H7 (cell line): ENCODE results near the gene PNCK. TPM values are rescaled to one million over a fixed set of nuclear protein-coding genes. Genes with fewer than 3 reads are reported as not detected.
A peak's percentile ranks its signal among the peaks of the same experiment; 100 is the strongest.
"Not testable (repeated sequence)": the region's sequence is repeated elsewhere in the genome, so short reads cannot be mapped to it uniquely, and the experiment has no call there.

ENCODE experiments used
- DNase-seq: peaks from one replicate; pipeline ENCODE4 v3.0.0; 2012
- H3K27me3 ChIP-seq: 2 replicates; pipeline ENCODE4 v1.6.0; 2011; ENCODE audit warnings: mild to moderate bottlenecking, low read length; ENCODE audit not compliant: control insufficient read depth, insufficient read depth
- H3K36me3 ChIP-seq: replicated peaks from 2 replicates; pipeline ENCODE4 v1.5.1; 2011; ENCODE audit warnings: low read length; ENCODE audit not compliant: control insufficient read depth, insufficient read depth
- H3K4me3 ChIP-seq: 2 replicates; pipeline ENCODE4 v1.5.1; 2011; ENCODE audit warnings: low read depth, mild to moderate bottlenecking, control low read depth, low read length, moderate library complexity; ENCODE audit not compliant: insufficient read depth
- total RNA-seq: library from RNA; depleted of rRNA; stranded (reverse); fragments of >200 nt; shearing (Covaris generic); gene quantifications from 2 replicates; pipeline ENCODE4 v1.2.3, GENCODE V29; 2014

Gene PNCK
- total RNA-seq, 1 experiment from 2014 or later = 1.7 TPM

DNA sequence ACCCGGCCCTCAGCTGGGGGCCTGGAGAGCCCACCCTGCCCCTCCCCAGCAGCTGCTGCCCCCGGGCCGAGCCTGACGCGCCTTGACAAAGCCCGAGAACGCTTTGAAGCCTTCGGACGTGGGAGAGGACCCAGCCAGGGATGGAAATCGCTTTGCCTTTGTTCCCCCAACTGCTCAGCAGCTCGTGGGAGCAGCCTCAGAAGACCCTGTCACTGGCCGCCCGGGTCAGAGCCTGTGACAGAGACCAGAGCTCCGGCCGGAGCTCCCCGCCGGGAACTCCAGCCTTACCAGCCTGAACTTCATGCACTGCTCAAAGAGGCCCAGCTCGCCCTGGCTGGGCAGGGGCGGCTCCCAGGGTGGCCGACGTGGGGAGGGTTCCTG lies 11.5 kb upstream of the PNCK start:
- no peak for DNase-seq
- Histone ChIP-seq H3K27me3 (no peaks in the 10 kb centered on the region), H3K4me3 (no peak overlapping the region), H3K36me3 (no peaks in the 10 kb centered on the region)

- DNase-seq = peak; percentile 85
- H3K4me3 ChIP-seq = no peak overlapping the region
- no peaks in the 10 kb centered on the region for H3K27me3 ChIP-seq
- H3K36me3 ChIP-seq = no peaks in the 10 kb centered on the region
Measured at GRCh38 chrX:153684467-153685155, 11.0 kb upstream of the PNCK start.

- not testable (repeated sequence) for DNase-seq
Measured at GRCh38 chrX:153683486-153683885, 9.9 kb upstream of the PNCK start.

GRCh38 chrX:153681175-153681574 lies 7.6 kb upstream of the PNCK start:
- Histone ChIP-seq H3K36me3 (no peaks in the 10 kb centered on the region), H3K27me3 (no peaks in the 10 kb centered on the region), H3K4me3 (no peak overlapping the region)
- peak; percentile 17 for DNase-seq

More at GRCh38 chrX:153683486-153683885, 9.9 kb upstream of the PNCK start:
- not testable (repeated sequence) for H3K4me3 ChIP-seq, H3K27me3 ChIP-seq, H3K36me3 ChIP-seq

- peak; percentile 66 for DNase-seq
- peaks cover 4% of the 10 kb centered on the region; the same call in 1 of the 2 replicates for H3K27me3 ChIP-seq
- no peaks in the 10 kb centered on the region for H3K36me3 ChIP-seq
- H3K4me3 ChIP-seq = no peak overlapping the region
Measured at GRCh38 chrX:153674219-153674851, 722 bp upstream of the PNCK start.

DNA sequence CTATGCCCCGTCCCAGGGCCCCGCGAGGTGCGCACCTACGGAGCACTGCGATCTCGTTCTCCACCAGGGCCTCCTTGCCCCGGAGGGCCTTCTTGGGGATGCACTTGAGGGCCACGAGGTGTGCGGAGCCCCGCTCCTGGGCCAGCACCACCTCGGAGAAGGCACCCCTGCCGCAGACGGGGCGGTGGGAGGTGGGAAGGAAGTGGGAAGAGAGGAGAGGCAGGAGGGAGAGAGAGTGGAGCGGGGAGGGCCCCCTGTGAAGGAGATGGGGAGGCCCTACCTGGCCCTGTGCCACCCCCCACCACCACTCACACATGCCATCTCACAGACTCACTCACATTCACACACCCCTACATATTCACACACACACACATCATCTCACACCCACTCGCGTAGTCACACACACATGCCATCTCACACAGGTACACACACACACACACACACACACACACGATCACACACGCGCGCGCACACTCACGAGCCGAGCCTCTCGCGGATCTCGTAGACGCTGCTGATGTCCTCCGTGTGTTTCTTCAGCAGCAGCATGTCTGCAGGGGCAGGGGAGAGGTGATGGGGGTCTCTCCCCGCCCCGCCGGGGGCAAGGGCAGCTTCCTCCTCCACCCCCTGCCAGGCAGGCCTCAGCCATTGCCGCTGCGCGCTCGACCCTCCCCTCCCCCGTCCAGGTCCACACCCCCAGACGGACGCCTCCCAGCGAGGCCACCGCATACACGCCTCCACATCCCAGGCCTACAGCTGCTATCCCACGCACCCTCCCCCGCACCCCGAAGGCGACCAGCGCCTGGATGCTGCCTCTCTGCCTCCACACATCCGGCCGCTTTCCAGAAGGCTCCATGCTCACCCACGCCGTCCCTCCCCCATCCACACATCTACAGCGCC lies 834 bp downstream of the PNCK start:
- H3K27me3 ChIP-seq = peaks cover 4% of the 10 kb centered on the region; the same call in 1 of the 2 replicates
- 0 out of 2 replicates have a peak overlapping the region, but pooled peaks have one; percentile 5 for H3K4me3 ChIP-seq
- H3K36me3 ChIP-seq = no peaks in the 10 kb centered on the region
- DNase-seq = peak; percentile 69

- no peaks in the 10 kb centered on the region for H3K36me3 ChIP-seq
- peaks cover 6% of the 10 kb centered on the region for H3K27me3 ChIP-seq
- DNase-seq = peak; percentile 31
- no peak overlapping the region for H3K4me3 ChIP-seq
Measured at GRCh38 chrX:153671589-153672530, 1.8 kb downstream of the PNCK start.

GRCh38 chrX:153670748-153671588 lies 2.6 kb downstream of the PNCK start:
- peak; percentile 20 for DNase-seq
- Histone ChIP-seq H3K4me3 (no peak overlapping the region), H3K27me3 (peaks cover 6% of the 10 kb centered on the region), H3K36me3 (no peaks in the 10 kb centered on the region)

- no peaks in the 10 kb centered on the region for H3K36me3 ChIP-seq
- H3K4me3 ChIP-seq = no peak overlapping the region
- DNase-seq = peak; percentile 43
- H3K27me3 ChIP-seq = peaks cover 6% of the 10 kb centered on the region
Measured at GRCh38 chrX:153669901-153670731, 3.5 kb downstream of the PNCK start.

- peak; percentile 89 for DNase-seq
- Histone ChIP-seq H3K27me3 (peaks cover 6% of the 10 kb centered on the region), H3K4me3 (no peak overlapping the region), H3K36me3 (no peaks in the 10 kb centered on the region)
Measured at GRCh38 chrX:153669174-153669890, 4.3 kb downstream of the PNCK start.

DNA sequence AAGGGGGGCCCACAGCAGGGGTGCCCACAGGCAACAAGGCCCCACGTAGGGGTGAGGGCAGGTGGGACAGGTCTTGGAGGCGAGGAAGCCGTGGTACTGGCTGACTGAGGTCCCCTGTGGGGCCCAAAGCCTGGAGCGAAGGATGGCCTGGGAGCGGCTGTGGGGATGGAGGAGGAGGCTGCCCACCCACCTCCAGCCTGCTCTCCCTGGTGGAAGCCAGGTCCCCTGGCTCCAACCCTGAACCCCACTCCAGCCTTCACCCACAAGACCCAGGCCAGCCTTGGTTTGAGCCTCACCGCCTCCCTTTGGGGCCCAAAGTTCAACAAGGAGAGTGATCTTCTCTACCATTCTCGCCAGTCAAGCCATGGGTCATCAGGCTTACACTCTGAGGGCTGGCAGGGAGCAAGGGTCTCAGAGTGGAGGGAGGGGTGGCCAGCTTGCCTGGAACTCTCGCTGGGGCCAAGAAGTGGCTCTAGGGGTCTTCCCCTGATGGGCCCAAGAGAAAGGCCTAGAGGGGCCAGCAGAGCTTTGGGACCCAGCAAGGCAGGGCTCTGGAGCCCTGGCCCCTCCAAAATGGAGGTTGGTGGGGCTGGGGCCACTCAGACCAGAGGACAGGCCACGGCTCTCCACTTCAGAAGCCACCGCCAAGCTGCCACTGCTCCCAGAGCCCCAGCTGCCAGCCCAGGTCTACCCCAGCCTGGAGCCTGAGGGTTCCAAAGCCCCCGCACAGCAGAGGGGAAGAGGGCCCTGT lies 5.0 kb downstream of the PNCK start:
- H3K4me3 ChIP-seq = no peak overlapping the region
- peak; percentile 42 for DNase-seq
- no peaks in the 10 kb centered on the region for H3K36me3 ChIP-seq
- H3K27me3 ChIP-seq = peaks cover 3% of the 10 kb centered on the region
